SK-N-SH (cell line): ENCODE data around the gene IL17B. TPM values are rescaled to one million over a fixed set of nuclear protein-coding genes. Genes with fewer than 3 reads are reported as not detected.
A peak's percentile ranks its signal among the peaks of the same experiment; 100 is the strongest.

Source experiments
- CTCF ChIA-PET: fragments of 300-600, 350-600 bp; formaldehyde crosslinking; extraction: SDS; loops from one replicate; lab custom pipeline; 2021; lab: Yijun Ruan, JAX
- POLR2A ChIA-PET: fragments of 350-600 bp; sonication (Branson Sonifier 250); formaldehyde crosslinking; extraction: SDS; loops from one replicate; lab custom pipeline; 2020; ENCODE audit warnings: antibody characterized with exemption, inconsistent platforms; lab: Yijun Ruan, JAX
- DNase-seq: peaks from one replicate; pipeline ENCODE4 v3.0.0; 2012
- H2AFZ ChIP-seq: fragments of 200-600 bp; sonication (generic); 2 replicates; pipeline ENCODE4 v1.8.1; 2016; ENCODE audit warnings: antibody characterized with exemption, mild to moderate bottlenecking, low read depth
- H3F3A ChIP-seq: fragments of 200-600 bp; sonication (generic); replicated peaks from 2 replicates; pipeline ENCODE3; 2016; ENCODE audit warnings: antibody characterized with exemption, mild to moderate bottlenecking; ENCODE audit not compliant: insufficient read depth
- H3K27ac ChIP-seq, 2 experiments: fragments of 200-500 bp in 1 of 2; fragments of 200-600 bp in 1 of 2; sonication (Bioruptor generic) in 1 of 2; sonication (generic), shearing (Covaris generic) in 1 of 2; 2 replicates each; pipeline versions ENCODE4 v1.5.1 to v1.6.1; 2014 to 2016; ENCODE audit warnings: low read depth in 2 of 2, inconsistent platforms in 1 of 2, low read length in 1 of 2, mild to moderate bottlenecking in 1 of 2, mixed read lengths in 1 of 2
- H3K27me3 ChIP-seq: fragments of 200-600 bp; sonication (generic), shearing (Covaris generic); 2 replicates; pipeline ENCODE4 v1.6.1; 2016; ENCODE audit warnings: mixed run types; ENCODE audit not compliant: insufficient read depth
- H3K36me3 ChIP-seq, 2 experiments: fragments of 200-500 bp in 1 of 2; fragments of 200-600 bp in 1 of 2; sonication (Bioruptor generic) in 1 of 2; sonication (generic) in 1 of 2; replicated peaks in 1 of 2; 2 replicates each; pipeline versions ENCODE3 to v1.5.1; 2014 to 2016; ENCODE audit warnings: low read length in 1 of 2, mild to moderate bottlenecking in 1 of 2; ENCODE audit not compliant: insufficient read depth in 2 of 2, control insufficient read depth in 1 of 2
- H3K4me1 ChIP-seq, 2 experiments: fragments of 200-500 bp in 1 of 2; fragments of 200-600 bp in 1 of 2; sonication (Bioruptor generic) in 1 of 2; sonication (generic), shearing (Covaris generic) in 1 of 2; 2 replicates each; pipeline versions ENCODE4 v1.5.1 to v1.6.1; 2014 to 2016; ENCODE audit warnings: low read depth in 1 of 2, low read length in 1 of 2, mixed run types in 1 of 2; ENCODE audit not compliant: insufficient read depth in 2 of 2, control insufficient read depth in 1 of 2
- H3K4me2 ChIP-seq: fragments of 200-600 bp; sonication (generic), shearing (Covaris generic); 2 replicates; pipeline ENCODE4 v1.6.1; 2017; ENCODE audit warnings: mixed run types
- H3K4me3 ChIP-seq, 2 experiments: fragments of 200-500 bp in 1 of 2; fragments of 200-600 bp in 1 of 2; sonication (Bioruptor generic) in 1 of 2; sonication (generic), shearing (Covaris generic) in 1 of 2; 2 replicates each; pipeline versions ENCODE4 v1.5.1 to v1.8.1; 2014 to 2016; ENCODE audit warnings: low read depth in 2 of 2, inconsistent platforms in 1 of 2, low read length in 1 of 2, mild to moderate bottlenecking in 1 of 2, mixed read lengths in 1 of 2, moderate library complexity in 1 of 2
- H3K79me2 ChIP-seq: fragments of 200-600 bp; sonication (generic); 2 replicates; pipeline ENCODE4 v1.8.1; 2017; ENCODE audit warnings: mild to moderate bottlenecking; ENCODE audit not compliant: insufficient read depth
- H3K9ac ChIP-seq: fragments of 200-600 bp; sonication (generic); 2 replicates; pipeline ENCODE4 v1.6.1; 2017; ENCODE audit warnings: mixed run types
- H3K9me2 ChIP-seq: fragments of 200-600 bp; sonication (generic); 2 replicates; pipeline ENCODE4 v1.6.1; 2017; ENCODE audit warnings: mixed run types
- H3K9me3 ChIP-seq: fragments of 200-600 bp; sonication (generic); 2 replicates; pipeline ENCODE4 v1.6.1; 2017; ENCODE audit warnings: mixed run types, mild to moderate bottlenecking, moderate library complexity
- H4K20me1 ChIP-seq: fragments of 200-600 bp; sonication (generic); 2 replicates; pipeline ENCODE4 v1.6.1; 2017; ENCODE audit warnings: mild to moderate bottlenecking, mixed run types; ENCODE audit not compliant: insufficient read depth
- CTCF ChIP-seq: fragments of 200-600 bp; sonication (generic); IDR thresholded peaks from 2 replicates; pipeline ENCODE4 v1.6.1; 2017; ENCODE audit warnings: antibody characterized with exemption, mild to moderate bottlenecking, moderate library complexity
- ELF1 ChIP-seq: IDR thresholded peaks from 2 replicates; pipeline ENCODE4 v1.4.0; 2012
- FOSL2 ChIP-seq: IDR thresholded peaks from 2 replicates; pipeline ENCODE4 v1.4.0; 2012; ENCODE audit warnings: low read depth, mild to moderate bottlenecking, moderate library complexity, borderline replicate concordance
- FOXJ3 ChIP-seq: sonication (generic); formaldehyde crosslinking; IDR thresholded peaks from 2 replicates; pipeline ENCODE4 v1.5.1; 2020; ENCODE audit warnings: mild to moderate bottlenecking, missing genetic modification reagents
- GABPA ChIP-seq: IDR thresholded peaks from 2 replicates; pipeline ENCODE4 v1.4.0; 2012; ENCODE audit warnings: low read depth, mild to moderate bottlenecking
- GATA2 ChIP-seq: sonication (generic); formaldehyde crosslinking; IDR thresholded peaks from 2 replicates; pipeline ENCODE4 v1.5.0; 2020; ENCODE audit warnings: mild to moderate bottlenecking, missing genetic modification reagents
- JUND ChIP-seq: IDR thresholded peaks from 2 replicates; pipeline ENCODE4 v1.4.0; 2012
- MEF2A ChIP-seq: IDR thresholded peaks from 2 replicates; pipeline ENCODE4 v1.4.0; 2012; ENCODE audit warnings: low read depth, borderline replicate concordance
- MXI1 ChIP-seq: IDR thresholded peaks from 2 replicates; pipeline ENCODE4 v1.6.1; 2012; ENCODE audit warnings: mild to moderate bottlenecking, low read depth, low read length, improper control_type of control experiment
- POLR2AphosphoS5 ChIP-seq: IDR thresholded peaks from 2 replicates; pipeline ENCODE4 v1.6.1; 2012; ENCODE audit warnings: low read depth, low read length
- RFX5 ChIP-seq: IDR thresholded peaks from 2 replicates; pipeline ENCODE4 v1.6.1; 2012; ENCODE audit warnings: mild to moderate bottlenecking, improper control_type of control experiment, low read length
- SIN3A ChIP-seq: IDR thresholded peaks from 2 replicates; pipeline ENCODE4 v1.6.1; 2012; ENCODE audit warnings: low read depth, mild to moderate bottlenecking, low read length, moderate library complexity, borderline replicate concordance
- SMC3 ChIP-seq: IDR thresholded peaks from 2 replicates; pipeline ENCODE4 v1.6.1; 2012; ENCODE audit warnings: low read depth, low read length, improper control_type of control experiment
- TAF1 ChIP-seq: IDR thresholded peaks from 2 replicates; pipeline ENCODE4 v1.6.1; 2012; ENCODE audit warnings: low read depth, mild to moderate bottlenecking, low read length, moderate library complexity, borderline replicate concordance
- TCF12 ChIP-seq: IDR thresholded peaks from 2 replicates; pipeline ENCODE4 v1.4.0; 2012
- TEAD4 ChIP-seq: IDR thresholded peaks from 2 replicates; pipeline ENCODE4 v1.4.0; 2012; ENCODE audit warnings: mild to moderate bottlenecking, borderline replicate concordance; ENCODE audit not compliant: insufficient read depth
- USF2 ChIP-seq: fragments of 150-350 bp; IDR thresholded peaks from 2 replicates; pipeline ENCODE4 v1.6.1; 2017; ENCODE audit warnings: antibody characterized with exemption, low read length, low read depth, borderline replicate concordance
- YY1 ChIP-seq: IDR thresholded peaks from 2 replicates; pipeline ENCODE4 v1.4.0; 2012; ENCODE audit warnings: low read depth, mild to moderate bottlenecking
- WGBS: methylation state at CpG from one replicate; pipeline ENCODE4 v1.1.6; 2017; ENCODE audit warnings: low lambda C conversion rate; 5-methylcytosine and 5-hydroxymethylcytosine counted together
- polyA plus RNA-seq, 3 experiments: library from polyadenylated mRNA; depleted of rRNA; stranded (reverse); fragments of >200 nt; gene quantifications; 2 replicates each; pipeline ENCODE4 v1.2.3, GENCODE V29; 2012
- TF ChIP-seq, protein P1 (sequence below): IDR thresholded peaks from 2 replicates; pipeline ENCODE4 v1.4.0; 2012; ENCODE audit warnings: low read depth, borderline replicate concordance
- TF ChIP-seq, protein P2 (sequence below): IDR thresholded peaks from 2 replicates; pipeline ENCODE4; 2012
- TF ChIP-seq, protein P3 (sequence below): IDR thresholded peaks from 2 replicates; pipeline ENCODE4 v1.6.1; 2012; ENCODE audit warnings: mild to moderate bottlenecking, low read depth, low read length, moderate library complexity

The IL17B gene
- polyA plus RNA-seq, 1 of the 3 experiments (the other 2 are of a cell fraction) = 0.16 TPM

- no peak for TF ChIP-seq RFX5
- TF ChIP-seq TEAD4 = no peak
- TF ChIP-seq TCF12 = no peak
- TF ChIP-seq FOSL2 = no peak
- TF ChIP-seq TAF1 = peak; percentile 86
- TF ChIP-seq MXI1 = peak; percentile 87
- TF ChIP-seq SIN3A = peak; percentile 75; the same call in 1 of the 2 replicates
- TF ChIP-seq, protein P1, sequence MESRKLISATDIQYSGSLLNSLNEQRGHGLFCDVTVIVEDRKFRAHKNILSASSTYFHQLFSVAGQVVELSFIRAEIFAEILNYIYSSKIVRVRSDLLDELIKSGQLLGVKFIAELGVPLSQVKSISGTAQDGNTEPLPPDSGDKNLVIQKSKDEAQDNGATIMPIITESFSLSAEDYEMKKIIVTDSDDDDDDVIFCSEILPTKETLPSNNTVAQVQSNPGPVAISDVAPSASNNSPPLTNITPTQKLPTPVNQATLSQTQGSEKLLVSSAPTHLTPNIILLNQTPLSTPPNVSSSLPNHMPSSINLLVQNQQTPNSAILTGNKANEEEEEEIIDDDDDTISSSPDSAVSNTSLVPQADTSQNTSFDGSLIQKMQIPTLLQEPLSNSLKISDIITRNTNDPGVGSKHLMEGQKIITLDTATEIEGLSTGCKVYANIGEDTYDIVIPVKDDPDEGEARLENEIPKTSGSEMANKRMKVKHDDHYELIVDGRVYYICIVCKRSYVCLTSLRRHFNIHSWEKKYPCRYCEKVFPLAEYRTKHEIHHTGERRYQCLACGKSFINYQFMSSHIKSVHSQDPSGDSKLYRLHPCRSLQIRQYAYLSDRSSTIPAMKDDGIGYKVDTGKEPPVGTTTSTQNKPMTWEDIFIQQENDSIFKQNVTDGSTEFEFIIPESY = no peak
- peak; percentile 86 for TF ChIP-seq YY1
- peak; percentile 99 for TF ChIP-seq GABPA
Measured at GRCh38 chr5:149345147-149345891, 33.8 kb downstream of the IL17B start, which contains the start of gene GRPEL2 (continued).

GRCh38 chr5:149344151-149344550 is 34.9 kb downstream of the IL17B start:
- Histone ChIP-seq H3K27me3 (no peaks in the 10 kb centered on the region), H3K4me3 (peak overlapping the region; percentile 94 to 100), H2AFZ (peak overlapping the region; percentile 95), H3K4me1 (peaks cover 0 to 15% of the 10 kb centered on the region in 2 experiments; a peak in 3 of 4 replicates), H3K9me3 (no peaks in the 10 kb centered on the region), H3K79me2 (peaks cover 38% of the 10 kb centered on the region), H3F3A (peaks cover 16% of the 10 kb centered on the region), H3K36me3 (peaks cover 18 to 21% of the 10 kb centered on the region in 2 experiments), H3K27ac (no peak overlapping the region), H3K4me2 (peak overlapping the region; percentile 93), H4K20me1 (no peaks in the 10 kb centered on the region; the same call in 1 of the 2 replicates), H3K9me2 (no peaks in the 10 kb centered on the region), H3K9ac (0 out of 2 replicates have a peak overlapping the region, but pooled peaks have one; percentile 83)
- WGBS = 47% methylated on average over 2 of the region's 2 CpGs
- DNase-seq = no peak
- no peak for TF ChIP-seq POLR2AphosphoS5
- TF ChIP-seq JUND = no peak
- TF ChIP-seq, protein P2, sequence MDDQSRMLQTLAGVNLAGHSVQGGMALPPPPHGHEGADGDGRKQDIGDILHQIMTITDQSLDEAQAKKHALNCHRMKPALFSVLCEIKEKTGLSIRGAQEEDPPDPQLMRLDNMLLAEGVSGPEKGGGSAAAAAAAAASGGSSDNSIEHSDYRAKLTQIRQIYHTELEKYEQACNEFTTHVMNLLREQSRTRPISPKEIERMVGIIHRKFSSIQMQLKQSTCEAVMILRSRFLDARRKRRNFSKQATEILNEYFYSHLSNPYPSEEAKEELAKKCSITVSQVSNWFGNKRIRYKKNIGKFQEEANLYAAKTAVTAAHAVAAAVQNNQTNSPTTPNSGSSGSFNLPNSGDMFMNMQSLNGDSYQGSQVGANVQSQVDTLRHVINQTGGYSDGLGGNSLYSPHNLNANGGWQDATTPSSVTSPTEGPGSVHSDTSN = no peak
- TF ChIP-seq SMC3 = no peak
- TF ChIP-seq FOSL2 = no peak
- TF ChIP-seq GATA2 (CRISPR knock-in tag) = no peak
- TF ChIP-seq USF2 = no peak
- no peak for TF ChIP-seq GABPA
- TF ChIP-seq CTCF = no peak
- no peak for TF ChIP-seq ELF1
- TF ChIP-seq YY1 = no peak
- TF ChIP-seq TCF12 = no peak
- TF ChIP-seq, protein P3, sequence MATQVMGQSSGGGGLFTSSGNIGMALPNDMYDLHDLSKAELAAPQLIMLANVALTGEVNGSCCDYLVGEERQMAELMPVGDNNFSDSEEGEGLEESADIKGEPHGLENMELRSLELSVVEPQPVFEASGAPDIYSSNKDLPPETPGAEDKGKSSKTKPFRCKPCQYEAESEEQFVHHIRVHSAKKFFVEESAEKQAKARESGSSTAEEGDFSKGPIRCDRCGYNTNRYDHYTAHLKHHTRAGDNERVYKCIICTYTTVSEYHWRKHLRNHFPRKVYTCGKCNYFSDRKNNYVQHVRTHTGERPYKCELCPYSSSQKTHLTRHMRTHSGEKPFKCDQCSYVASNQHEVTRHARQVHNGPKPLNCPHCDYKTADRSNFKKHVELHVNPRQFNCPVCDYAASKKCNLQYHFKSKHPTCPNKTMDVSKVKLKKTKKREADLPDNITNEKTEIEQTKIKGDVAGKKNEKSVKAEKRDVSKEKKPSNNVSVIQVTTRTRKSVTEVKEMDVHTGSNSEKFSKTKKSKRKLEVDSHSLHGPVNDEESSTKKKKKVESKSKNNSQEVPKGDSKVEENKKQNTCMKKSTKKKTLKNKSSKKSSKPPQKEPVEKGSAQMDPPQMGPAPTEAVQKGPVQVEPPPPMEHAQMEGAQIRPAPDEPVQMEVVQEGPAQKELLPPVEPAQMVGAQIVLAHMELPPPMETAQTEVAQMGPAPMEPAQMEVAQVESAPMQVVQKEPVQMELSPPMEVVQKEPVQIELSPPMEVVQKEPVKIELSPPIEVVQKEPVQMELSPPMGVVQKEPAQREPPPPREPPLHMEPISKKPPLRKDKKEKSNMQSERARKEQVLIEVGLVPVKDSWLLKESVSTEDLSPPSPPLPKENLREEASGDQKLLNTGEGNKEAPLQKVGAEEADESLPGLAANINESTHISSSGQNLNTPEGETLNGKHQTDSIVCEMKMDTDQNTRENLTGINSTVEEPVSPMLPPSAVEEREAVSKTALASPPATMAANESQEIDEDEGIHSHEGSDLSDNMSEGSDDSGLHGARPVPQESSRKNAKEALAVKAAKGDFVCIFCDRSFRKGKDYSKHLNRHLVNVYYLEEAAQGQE = no peak
- TF ChIP-seq FOXJ3 (CRISPR knock-in tag) = no peak
- no peak for TF ChIP-seq MEF2A
- TF ChIP-seq TAF1 = no peak
- CTCF ChIA-PET = interaction anchor here (0.8 to 3.5 kb wide), 8 partner anchors 17 to 203 kb away, joined by 3 to 12 read pairs (median 4); partner anchors contain the start of gene ABLIM3
- POLR2A ChIA-PET = interaction anchor here (1.0 to 4.0 kb wide), 3 partner anchors 13 to 24 kb away, joined by 3 to 38 read pairs (median 33); partner anchors contain the start of gene PCYOX1L
